OCI-M2 (cell line): ENCODE data around the gene RCOR1.
"Not testable (repeated sequence)": the region's sequence is repeated elsewhere in the genome, so short reads cannot be mapped to it uniquely, and the experiment has no call there.

ENCODE experiments used
- DNase-seq: peaks from one replicate; lab custom pipeline; 2025; ENCODE audit not compliant: unreplicated experiment; lab: John Stamatoyannopoulos, UW

Gene RCOR1

GRCh38 chr14:102570334-102570995 lies 22.0 kb upstream of the RCOR1 start:
- no peak for DNase-seq

GRCh38 chr14:102571043-102571442 lies 21.4 kb upstream of the RCOR1 start:
- DNase-seq = no peak

GRCh38 chr14:102571478-102572042 lies 20.9 kb upstream of the RCOR1 start:
- DNase-seq = no peak

GRCh38 chr14:102573161-102573560 lies 19.3 kb upstream of the RCOR1 start:
- not testable (repeated sequence) for DNase-seq

GRCh38 chr14:102573591-102574046 lies 18.8 kb upstream of the RCOR1 start:
- no peak for DNase-seq

- no peak for DNase-seq
These were observed 17.9 kb upstream of the RCOR1 start for GRCh38 chr14:102574281-102575159.

GRCh38 chr14:102575160-102575845 lies 17.1 kb upstream of the RCOR1 start:
- DNase-seq = no peak

- DNase-seq = not testable (repeated sequence)
These were observed 16.5 kb upstream of the RCOR1 start for GRCh38 chr14:102575846-102576428.

GRCh38 chr14:102578821-102579220 lies 13.6 kb upstream of the RCOR1 start:
- DNase-seq = no peak

GRCh38 chr14:102579696-102580549 lies 12.5 kb upstream of the RCOR1 start:
- DNase-seq = no peak

- no peak for DNase-seq
These were observed 11.8 kb upstream of the RCOR1 start for GRCh38 chr14:102580550-102581110.

GRCh38 chr14:102581193-102581592 lies 11.3 kb upstream of the RCOR1 start:
- DNase-seq = no peak

GRCh38 chr14:102583726-102584125 lies 8.7 kb upstream of the RCOR1 start:
- DNase-seq = no peak

- DNase-seq = no peak
These were observed 7.3 kb upstream of the RCOR1 start for GRCh38 chr14:102584871-102585869.

- no peak for DNase-seq
These were observed 5.9 kb upstream of the RCOR1 start for GRCh38 chr14:102586420-102587104.

- no peak for DNase-seq
These were observed 3.6 kb upstream of the RCOR1 start for GRCh38 chr14:102588821-102589220.

- no peak for DNase-seq
These were observed 2.6 kb upstream of the RCOR1 start for GRCh38 chr14:102589761-102590290.

- no peak for DNase-seq
These were observed 1.8 kb upstream of the RCOR1 start for GRCh38 chr14:102590667-102591099.
